ENCODE data around the gene NOL4L. TPM values are rescaled to one million over a fixed set of nuclear protein-coding genes. Genes with fewer than 3 reads are reported as not detected.

NOL4L gene
- total and polyA plus RNA-seq, 2 donors (not counting 3 experiments of a cell fraction or from before 2014, with no cell fraction given): 55.2 to 79.6 TPM

DNA sequence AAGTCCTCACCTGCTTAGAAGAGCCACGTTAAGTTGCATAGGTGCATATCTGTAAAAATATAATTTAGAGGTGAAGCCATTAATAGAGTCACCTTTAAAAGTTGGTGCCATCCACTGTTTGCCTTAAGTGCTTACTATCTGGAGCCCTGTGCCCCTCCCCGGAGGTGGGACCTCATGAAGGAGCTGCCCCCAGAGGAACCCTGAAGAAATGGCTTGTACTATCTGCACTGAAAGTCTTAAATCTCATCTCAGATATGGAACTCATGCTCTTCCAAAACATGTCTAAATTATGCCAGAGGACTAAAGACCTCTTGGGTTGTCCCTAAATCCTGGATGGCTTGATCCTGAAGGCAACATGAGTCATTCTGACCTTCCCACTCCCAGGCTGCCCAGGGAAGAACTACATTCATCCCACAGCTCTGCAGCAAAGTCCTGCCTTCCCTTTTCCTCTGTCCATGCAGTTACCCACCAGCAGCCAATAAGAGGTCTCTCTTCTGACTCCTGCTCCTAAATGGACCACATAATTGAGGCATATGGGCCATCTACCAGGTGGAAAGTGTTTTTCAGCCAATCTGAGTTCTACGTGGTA, 141.7 kb downstream of the NOL4L start:
- DNase-seq (ENCODE audit: low read depth, low spot score) (no peak), FAIRE-seq (no peak)
- Histone ChIP-seq H3K9ac (replicated peaks; ENCODE audit: extremely low read depth, insufficient read depth, low read length) (no peak overlapping the region), H3K79me2 (ENCODE audit: control insufficient read depth, insufficient read depth, low read length) (peaks cover 5% of the 10 kb centered on the region), H3K27me3 (ENCODE audit: control insufficient read depth in 2 of 2, insufficient read depth in 2 of 2, low read length in 2 of 2) (no peaks in the 10 kb centered on the region), H3K36me3 (ENCODE audit: control insufficient read depth in 2 of 2, extremely low read depth in 1 of 2, insufficient read depth in 2 of 2, low read length in 2 of 2) (peaks cover 22 to 46% of the 10 kb centered on the region in 2 experiments), H3K27ac (ENCODE audit: insufficient read depth, low read depth, low read length) (no peak overlapping the region), H4K20me1 (replicated peaks; ENCODE audit: control insufficient read depth, extremely low read depth, insufficient read depth, low read length) (no peaks in the 10 kb centered on the region), H3K9me3 (replicated peaks; ENCODE audit: control insufficient read depth, insufficient read depth, low read length) (no peaks in the 10 kb centered on the region), H3K9me1 (replicated peaks; ENCODE audit: control insufficient read depth, extremely low read depth, insufficient read depth, low read length) (no peaks in the 10 kb centered on the region), H3K4me2 (ENCODE audit: insufficient read depth, low read length) (no peak overlapping the region), H3K4me1 (ENCODE audit: control insufficient read depth, extremely low read depth, insufficient read depth, low read length) (peaks cover 14% of the 10 kb centered on the region), H3K4me3 (replicated peaks in 1 of 3; ENCODE audit: insufficient read depth in 1 of 3, low read depth in 1 of 3, low read length in 3 of 3) (no peak overlapping the region), H2AFZ (ENCODE audit: low read depth, low read length) (no peak overlapping the region)
- BruUV-seq (replicated peaks): no TSS peak
- POLR2A ChIA-PET: no interaction called here
- dilution Hi-C loops (cut with MboI; ENCODE audit: extremely low pct_ligation_motif_present, low sequenced_read_pairs): no loop called here
- TF ChIP-seq MYC (IDR thresholded peaks at IDR 0.05; ENCODE audit: low read depth, low read length): no peak
- peak; percentile 23 for TF ChIP-seq POLR2A (IDR thresholded peaks at IDR 0.05; ENCODE audit: low read depth, low read length)
- TF ChIP-seq POLR2AphosphoS5 (IDR thresholded peaks at IDR 0.05; ENCODE audit: insufficient read depth, low read depth, low read length): peak; percentile 57
- TF ChIP-seq EZH2 (IDR thresholded peaks at IDR 0.05; ENCODE audit: borderline replicate concordance, low read depth, low read length, severe bottlenecking): no peak
- TF ChIP-seq, protein P1, sequence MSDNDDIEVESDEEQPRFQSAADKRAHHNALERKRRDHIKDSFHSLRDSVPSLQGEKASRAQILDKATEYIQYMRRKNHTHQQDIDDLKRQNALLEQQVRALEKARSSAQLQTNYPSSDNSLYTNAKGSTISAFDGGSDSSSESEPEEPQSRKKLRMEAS (IDR thresholded peaks at IDR 0.05; ENCODE audit: insufficient read depth, insufficient read length): no peak
- intact Hi-C loops (cut with micrococcal nuclease): loop anchor here (5.0 to 10.0 kb wide), 2 partner anchors 111 to 279 kb away; no protein-coding TSS in a partner anchor
- CTCF ChIA-PET: interaction anchor here (0.9 to 1.3 kb wide), 5 partner anchors 11 to 107 kb away, joined by 3 to 5 read pairs (median 3); no protein-coding TSS in a partner anchor

GRCh38 chr20:32442630-32443373, 142.3 kb downstream of the NOL4L start:
- POLR2A ChIA-PET: no interaction called here
- DNase-seq (ENCODE audit: low read depth, low spot score) (no peak), FAIRE-seq (no peak)
- Histone ChIP-seq H3K4me2 (ENCODE audit: insufficient read depth, low read length) (no peak overlapping the region), H3K9ac (replicated peaks; ENCODE audit: extremely low read depth, insufficient read depth, low read length) (no peak overlapping the region), H3K4me1 (ENCODE audit: control insufficient read depth, extremely low read depth, insufficient read depth, low read length) (peaks cover 14% of the 10 kb centered on the region), H3K36me3 (ENCODE audit: control insufficient read depth in 2 of 2, extremely low read depth in 1 of 2, insufficient read depth in 2 of 2, low read length in 2 of 2) (peaks cover 20 to 43% of the 10 kb centered on the region in 2 experiments), H2AFZ (ENCODE audit: low read depth, low read length) (no peak overlapping the region), H3K9me3 (replicated peaks; ENCODE audit: control insufficient read depth, insufficient read depth, low read length) (no peaks in the 10 kb centered on the region), H4K20me1 (replicated peaks; ENCODE audit: control insufficient read depth, extremely low read depth, insufficient read depth, low read length) (no peaks in the 10 kb centered on the region), H3K9me1 (replicated peaks; ENCODE audit: control insufficient read depth, extremely low read depth, insufficient read depth, low read length) (no peaks in the 10 kb centered on the region), H3K79me2 (ENCODE audit: control insufficient read depth, insufficient read depth, low read length) (peaks cover 5% of the 10 kb centered on the region), H3K27ac (ENCODE audit: insufficient read depth, low read depth, low read length) (no peak overlapping the region), H3K4me3 (replicated peaks in 1 of 3; ENCODE audit: insufficient read depth in 1 of 3, low read depth in 1 of 3, low read length in 3 of 3) (no peak overlapping the region), H3K27me3 (ENCODE audit: control insufficient read depth in 2 of 2, insufficient read depth in 2 of 2, low read length in 2 of 2) (no peaks in the 10 kb centered on the region)
- intact Hi-C loops (cut with micrococcal nuclease) (loop anchor here (5.0 to 10.0 kb wide), 2 partner anchors 111 to 278 kb away; no protein-coding TSS in a partner anchor), dilution Hi-C loops (cut with MboI; ENCODE audit: extremely low pct_ligation_motif_present, low sequenced_read_pairs) (no loop called here)
- TF ChIP-seq EZH2 (IDR thresholded peaks at IDR 0.05; ENCODE audit: borderline replicate concordance, low read depth, low read length, severe bottlenecking) (no peak), JUN (IDR thresholded peaks at IDR 0.05; ENCODE audit: borderline replicate concordance, insufficient read depth, insufficient read length, low read depth) (no peak), POLR2A (IDR thresholded peaks at IDR 0.05; ENCODE audit: low read depth, low read length) (no peak), MYC (IDR thresholded peaks at IDR 0.05; ENCODE audit: low read depth, low read length) (no peak), FOS (IDR thresholded peaks at IDR 0.05; ENCODE audit: borderline replicate concordance, insufficient read depth, low read length) (no peak), GATA2 (IDR thresholded peaks at IDR 0.05; ENCODE audit: insufficient read depth, insufficient read length, low read depth, low read length) (no peak), POLR2AphosphoS5 (IDR thresholded peaks at IDR 0.05; ENCODE audit: insufficient read depth, low read depth, low read length) (no peak)
- TF ChIP-seq, protein P1 (IDR thresholded peaks at IDR 0.05; ENCODE audit: insufficient read depth, insufficient read length): no peak
- TF ChIP-seq, protein P2, sequence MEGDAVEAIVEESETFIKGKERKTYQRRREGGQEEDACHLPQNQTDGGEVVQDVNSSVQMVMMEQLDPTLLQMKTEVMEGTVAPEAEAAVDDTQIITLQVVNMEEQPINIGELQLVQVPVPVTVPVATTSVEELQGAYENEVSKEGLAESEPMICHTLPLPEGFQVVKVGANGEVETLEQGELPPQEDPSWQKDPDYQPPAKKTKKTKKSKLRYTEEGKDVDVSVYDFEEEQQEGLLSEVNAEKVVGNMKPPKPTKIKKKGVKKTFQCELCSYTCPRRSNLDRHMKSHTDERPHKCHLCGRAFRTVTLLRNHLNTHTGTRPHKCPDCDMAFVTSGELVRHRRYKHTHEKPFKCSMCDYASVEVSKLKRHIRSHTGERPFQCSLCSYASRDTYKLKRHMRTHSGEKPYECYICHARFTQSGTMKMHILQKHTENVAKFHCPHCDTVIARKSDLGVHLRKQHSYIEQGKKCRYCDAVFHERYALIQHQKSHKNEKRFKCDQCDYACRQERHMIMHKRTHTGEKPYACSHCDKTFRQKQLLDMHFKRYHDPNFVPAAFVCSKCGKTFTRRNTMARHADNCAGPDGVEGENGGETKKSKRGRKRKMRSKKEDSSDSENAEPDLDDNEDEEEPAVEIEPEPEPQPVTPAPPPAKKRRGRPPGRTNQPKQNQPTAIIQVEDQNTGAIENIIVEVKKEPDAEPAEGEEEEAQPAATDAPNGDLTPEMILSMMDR (IDR thresholded peaks at IDR 0.05; ENCODE audit: extremely low read depth in 1 of 2, insufficient read depth in 1 of 2, low read depth in 1 of 2, low read length in 2 of 2): no peak
- BruUV-seq (replicated peaks): no TSS peak
- CTCF ChIA-PET: interaction anchor here (1.0 to 1.3 kb wide), 2 partner anchors 34 to 38 kb away, joined by 3 read pairs; no protein-coding TSS in a partner anchor

Data from endothelial cell of umbilical vein (primary cell).